ENCODE data around the gene SCGB2B2.
"Not testable (repeated sequence)": the region's sequence is repeated elsewhere in the genome, so short reads cannot be mapped to it uniquely, and the experiment has no call there.

Gene SCGB2B2, protein sequence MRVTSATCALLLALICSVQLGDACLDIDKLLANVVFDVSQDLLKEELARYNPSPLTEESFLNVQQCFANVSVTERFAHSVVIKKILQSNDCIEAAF

GRCh38 chr19:34676697-34677385 lies at the start of gene SCGB2B2:
Gene SCGB2B2, minus strand, starts transcription at chr19:34677159. Its CDS starts 82,596 bp downstream, at chr19:34594563.
- no peak for DNase-seq

GRCh38 chr19:34725400-34725799 lies 48.4 kb upstream of the SCGB2B2 start:
- no peak for DNase-seq

DNA sequence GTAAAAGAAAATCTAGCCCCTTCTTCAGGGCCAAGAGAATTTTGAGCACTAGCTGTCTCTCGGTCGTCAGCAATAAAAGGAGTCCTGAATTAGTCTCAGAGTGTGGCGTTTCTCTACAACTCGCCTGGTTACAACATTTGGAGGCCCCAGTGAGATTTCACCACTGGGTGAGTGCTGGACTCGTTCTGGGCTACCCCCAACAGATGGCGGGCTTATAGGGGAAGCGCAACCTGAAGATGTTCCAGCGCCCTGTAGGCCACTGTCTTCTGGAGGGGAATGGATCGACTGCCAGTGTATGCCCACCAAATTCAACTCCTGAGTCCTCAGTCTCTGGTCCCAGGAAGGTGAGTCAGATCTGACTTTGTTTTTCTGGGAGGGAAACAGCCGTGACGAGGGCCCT lies 45.4 kb upstream of the SCGB2B2 start:
- DNase-seq, result no peak

- no peak for DNase-seq
Measured at GRCh38 chr19:34715357-34715756, 38.4 kb upstream of the SCGB2B2 start.

GRCh38 chr19:34713262-34713637 lies 36.3 kb upstream of the SCGB2B2 start:
- no peak for DNase-seq

DNA sequence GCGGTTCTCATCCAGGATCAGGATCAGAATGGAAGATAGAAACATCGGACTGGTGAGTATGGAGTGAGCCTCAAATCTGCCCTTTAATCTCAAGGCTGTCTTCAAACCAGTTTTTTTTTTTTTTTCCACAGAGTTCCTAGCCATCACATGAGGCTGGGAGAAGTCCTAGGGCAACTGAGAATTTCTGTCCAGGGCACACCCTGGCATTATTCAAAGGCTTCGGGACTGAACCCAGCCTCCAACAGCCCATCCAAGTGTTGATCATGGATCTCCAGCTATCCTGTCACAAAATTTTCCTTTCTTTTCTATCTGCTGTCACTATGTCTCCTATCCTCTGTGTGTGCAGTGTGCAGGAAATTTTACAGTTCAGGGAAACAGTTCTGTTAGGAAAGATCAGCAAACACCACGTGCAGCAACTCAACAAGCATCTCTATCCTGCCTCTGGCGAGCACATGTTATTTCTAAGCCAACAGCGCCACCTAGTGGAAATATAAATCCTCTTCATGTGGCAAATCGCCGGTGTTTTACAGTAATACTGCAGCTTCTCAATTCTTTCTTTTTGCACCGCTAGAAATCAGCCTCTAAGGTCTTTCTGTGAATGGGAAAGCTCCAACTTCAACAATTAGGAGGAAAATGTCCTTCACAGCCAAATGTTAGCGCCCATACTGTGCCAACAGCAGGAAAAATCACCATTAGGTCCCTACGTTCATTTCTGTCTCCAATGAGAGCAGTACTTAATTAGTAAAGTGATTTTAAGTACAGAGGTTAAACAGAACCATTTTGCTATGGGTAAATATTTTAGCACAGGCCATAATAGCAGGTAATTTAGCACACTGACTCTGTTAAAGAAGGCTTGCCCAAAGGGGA lies 35.7 kb upstream of the SCGB2B2 start:
- no peak for DNase-seq

DNA sequence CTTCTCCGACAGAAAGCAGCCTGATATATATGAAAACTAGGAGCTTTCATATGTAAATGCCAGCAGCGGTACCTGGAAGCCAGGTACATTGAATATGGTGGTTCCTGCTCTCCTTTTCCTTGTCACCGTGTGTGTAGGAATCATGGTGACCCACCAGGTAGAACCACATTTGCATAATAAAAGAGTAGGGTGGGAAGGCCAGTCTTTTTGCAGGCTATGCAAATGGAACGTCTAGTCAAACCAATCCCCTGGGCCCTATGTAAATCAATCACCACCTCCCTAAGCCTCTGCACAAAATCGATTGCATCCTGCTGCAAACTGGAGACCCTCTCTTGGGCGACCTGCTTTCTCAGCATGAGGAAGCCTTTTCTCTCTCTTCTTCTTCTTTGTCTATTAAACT lies 34.9 kb upstream of the SCGB2B2 start:
- no peak for DNase-seq

DNA sequence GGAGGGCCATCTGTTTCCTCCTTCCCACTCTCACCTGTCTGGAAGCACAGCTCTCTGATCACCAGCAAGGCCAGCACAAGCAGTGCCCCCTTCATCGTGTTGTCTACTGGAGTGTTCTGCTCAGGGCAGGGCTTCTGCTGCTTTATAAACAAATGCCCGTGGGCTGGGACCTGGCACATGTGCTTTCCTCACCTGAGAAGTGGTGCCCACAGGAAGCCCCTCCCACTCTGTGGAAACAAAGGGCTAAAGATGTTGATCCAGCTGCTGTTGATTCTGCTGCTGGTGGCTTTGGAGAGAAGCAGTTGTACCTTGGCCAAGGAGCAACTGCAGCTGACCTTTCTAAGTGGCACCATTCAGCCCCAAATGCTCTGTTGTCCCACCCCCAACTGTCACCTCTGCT lies 30.7 kb upstream of the SCGB2B2 start:
- no peak for DNase-seq

DNA sequence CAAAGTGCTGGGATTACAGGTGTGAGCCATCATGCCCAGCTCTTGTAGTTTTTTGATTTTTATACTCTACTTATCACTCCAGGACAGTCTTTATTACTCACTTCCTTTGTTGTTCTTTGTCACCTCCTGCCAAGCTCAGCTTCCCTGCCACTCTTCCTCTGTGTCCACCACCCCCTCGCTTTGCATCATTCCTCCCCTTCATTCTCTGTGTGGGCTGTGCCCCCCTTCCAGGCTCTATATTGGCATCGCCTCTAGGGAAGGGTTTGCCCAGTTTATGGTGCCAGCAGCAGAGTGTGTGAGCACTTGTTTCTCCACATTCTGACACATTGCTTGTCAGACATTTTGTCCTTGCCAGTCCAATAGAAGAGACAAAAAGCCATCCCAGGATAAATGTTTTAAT lies 15.6 kb upstream of the SCGB2B2 start:
- no peak for DNase-seq

DNA sequence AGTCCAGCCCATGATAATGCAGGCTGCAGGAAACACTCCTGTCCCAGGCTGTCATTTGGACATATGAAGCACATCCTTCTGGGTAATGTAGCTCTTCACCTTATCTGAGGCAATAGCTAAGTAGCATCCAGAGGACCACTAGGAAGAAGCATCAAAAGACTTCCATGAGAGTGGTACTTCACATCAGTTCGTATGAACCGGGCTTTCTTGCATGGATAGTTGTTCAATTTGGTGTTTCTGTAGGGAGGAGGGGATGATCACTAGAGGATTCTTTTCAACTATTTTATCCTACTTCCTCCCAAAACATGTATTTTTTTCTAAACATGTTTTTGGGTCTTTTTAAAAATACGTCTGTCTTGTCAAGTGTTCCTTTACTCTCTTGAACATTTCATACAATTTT lies 13.4 kb upstream of the SCGB2B2 start:
- no peak for DNase-seq

DNA sequence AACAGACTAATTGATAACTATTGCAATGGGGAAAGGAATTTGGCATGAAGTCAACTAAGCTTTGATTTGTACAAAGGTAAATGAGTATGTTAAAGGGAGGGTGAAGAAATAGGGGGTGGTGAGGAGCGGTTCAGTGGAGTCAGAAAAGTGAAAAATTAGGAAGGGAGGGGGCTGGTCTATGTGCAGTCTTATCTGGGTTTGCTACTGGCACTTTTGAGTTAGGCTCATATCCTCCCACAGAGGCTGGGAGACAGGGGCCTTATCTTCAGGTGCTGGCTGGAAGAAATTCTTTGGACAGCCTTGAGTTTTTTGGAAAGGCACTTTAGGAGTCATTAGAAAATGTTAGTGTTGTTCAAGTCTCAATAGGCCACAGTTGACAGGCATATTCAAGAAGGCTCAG lies 11.6 kb upstream of the SCGB2B2 start:
- no peak for DNase-seq

DNA sequence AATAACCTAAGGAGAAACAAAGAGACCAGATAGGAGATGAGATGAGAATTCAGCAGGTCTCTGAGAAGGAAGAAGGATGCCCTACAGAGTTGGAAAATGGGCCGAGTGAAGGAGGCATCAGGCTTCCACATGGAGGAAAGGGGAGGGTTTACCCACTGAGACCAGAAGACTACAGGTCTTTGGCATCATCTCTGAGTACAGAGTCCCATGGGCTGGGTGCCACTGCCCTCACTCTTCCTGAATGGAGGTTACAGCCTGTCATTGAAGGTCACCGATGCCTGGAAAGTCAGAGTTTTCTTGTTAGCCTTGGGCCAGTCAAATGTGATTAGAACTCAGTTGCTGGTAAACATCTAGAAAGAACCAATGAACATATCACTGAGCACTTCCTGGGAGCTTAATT lies 10.4 kb upstream of the SCGB2B2 start:
- no peak for DNase-seq

- DNase-seq, result no peak
Measured at GRCh38 chr19:34686455-34686854, 9.5 kb upstream of the SCGB2B2 start.

GRCh38 chr19:34685266-34685665 lies 8.3 kb upstream of the SCGB2B2 start:
- DNase-seq, result not testable (repeated sequence)

DNA sequence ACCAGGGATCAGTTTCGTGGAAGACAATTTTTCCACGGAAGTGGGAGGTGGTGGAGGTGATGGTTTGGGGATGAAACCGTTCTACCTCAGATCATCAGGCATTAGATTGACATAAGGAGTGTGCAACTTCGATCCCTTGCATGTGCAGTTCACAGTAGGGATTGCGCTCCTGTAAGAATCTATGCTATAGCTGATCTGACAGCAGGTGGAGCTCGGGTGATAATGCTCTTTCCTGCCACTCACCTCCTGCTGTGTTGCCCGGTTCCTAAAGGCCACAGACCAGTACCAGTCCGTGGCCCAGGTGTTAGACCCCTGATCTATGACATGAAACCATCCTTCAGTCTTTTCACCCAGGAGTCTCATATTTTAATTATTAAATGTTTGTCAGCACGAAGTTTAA lies 4.5 kb upstream of the SCGB2B2 start:
- DNase-seq, result no peak

DNA sequence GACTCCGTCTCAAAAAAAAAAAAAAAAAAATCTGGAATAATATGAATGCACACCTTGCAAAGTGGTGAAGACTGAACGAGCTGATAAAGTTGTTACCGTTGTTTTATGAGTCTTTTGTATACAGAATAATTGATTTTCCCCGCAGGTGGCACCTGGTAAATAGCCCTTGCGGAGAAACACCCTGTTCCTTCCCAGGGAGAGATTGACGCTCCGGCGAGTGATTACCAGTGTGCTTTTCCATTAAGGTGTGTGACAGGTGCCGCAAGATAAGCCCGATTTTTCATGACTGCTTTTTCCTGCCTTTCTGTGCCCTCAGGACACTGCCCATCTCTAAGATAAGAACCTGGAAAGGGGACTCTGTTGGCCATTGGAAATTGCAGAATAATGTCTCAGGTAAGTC lies 1.5 kb upstream of the SCGB2B2 start:
- no peak for DNase-seq

DNA sequence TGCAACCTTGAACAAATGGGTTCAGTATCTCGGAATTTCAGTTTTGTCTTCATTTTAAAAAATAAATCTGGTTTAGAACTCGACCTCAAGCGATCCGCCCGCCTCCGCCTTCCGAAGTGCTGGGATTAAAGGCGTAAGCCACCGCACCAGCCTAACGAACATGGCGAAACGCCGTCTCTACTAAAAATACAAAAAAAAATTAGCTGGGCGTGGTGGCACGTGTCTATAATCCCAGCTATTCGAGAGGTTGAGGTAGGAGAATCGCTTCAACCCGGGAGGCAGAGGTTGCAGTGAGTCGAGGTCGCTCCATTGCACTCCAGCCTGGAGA lies 1.1 kb upstream of the SCGB2B2 start:
- no peak for DNase-seq

GRCh38 chr19:34677386-34678084 lies 576 bp upstream of the SCGB2B2 start, which contains the start of gene ZNF302:
Gene ZNF302, plus strand, starts transcription at chr19:34677678. Its CDS starts 1,127 bp downstream, at chr19:34678805.
- peak; percentile 98 for DNase-seq

DNA sequence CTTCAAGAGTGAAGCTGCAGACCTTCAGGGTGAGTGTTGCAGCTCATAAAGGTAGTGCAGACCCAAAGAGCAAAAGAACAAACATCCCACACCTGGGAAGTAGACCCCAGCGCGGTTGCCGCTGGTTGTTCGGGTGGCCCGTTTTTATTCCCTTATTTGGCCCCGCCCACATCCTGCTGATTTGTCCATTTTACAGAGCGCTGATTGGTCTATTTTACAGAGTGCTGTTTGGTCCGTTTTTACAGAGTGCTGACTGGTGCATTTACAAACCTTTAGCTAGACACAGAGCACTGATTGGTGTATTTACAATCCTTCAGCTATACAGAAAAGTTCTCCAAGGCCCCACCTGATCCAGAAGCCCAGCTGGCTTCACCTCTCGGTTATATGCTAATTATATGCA lies 1.0 kb downstream of the SCGB2B2 start:
- DNase-seq, result no peak

GRCh38 chr19:34675250-34675649 lies 1.7 kb downstream of the SCGB2B2 start:
- DNase-seq, result no peak

- DNase-seq, result no peak
Measured at GRCh38 chr19:34673590-34673989, 3.4 kb downstream of the SCGB2B2 start.

DNA sequence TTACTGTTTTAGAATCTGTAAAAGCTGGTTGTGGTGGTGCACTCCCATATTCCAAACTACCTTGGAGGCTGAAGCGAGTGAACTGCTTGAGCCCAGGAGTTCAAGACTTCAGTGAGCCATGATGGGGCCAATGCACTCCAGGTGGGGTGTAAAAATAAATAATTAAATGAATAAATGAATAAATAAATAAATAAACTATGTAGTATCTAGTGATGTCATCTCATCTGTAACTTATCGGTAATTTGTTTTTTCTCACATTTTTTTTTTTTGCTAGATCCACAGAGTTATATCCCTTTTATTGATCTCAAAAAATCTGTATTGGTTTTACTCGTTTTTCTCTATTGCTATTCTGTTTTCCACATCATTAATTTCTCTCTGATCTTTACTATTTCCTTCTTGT lies 5.0 kb downstream of the SCGB2B2 start:
- DNase-seq, result no peak

DNA sequence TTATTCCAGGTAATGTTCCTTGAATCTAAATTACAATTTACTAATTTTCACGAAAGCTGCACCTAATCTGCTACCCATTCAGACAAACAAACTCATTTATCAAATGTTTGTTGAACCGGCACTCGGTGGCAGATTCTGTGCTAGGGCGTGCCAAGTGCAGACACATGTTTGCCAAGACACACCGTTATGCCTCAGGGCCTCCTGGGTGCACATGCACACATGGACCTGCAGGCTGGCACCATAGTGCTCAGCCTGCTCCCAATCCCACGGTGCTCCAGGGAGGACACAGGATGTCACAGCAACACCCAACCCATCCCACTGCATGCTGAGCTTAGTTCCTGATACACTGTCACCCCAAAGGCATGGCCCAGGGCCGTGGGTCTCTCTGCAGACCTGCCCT lies 7.7 kb downstream of the SCGB2B2 start:
- no peak for DNase-seq

DNA sequence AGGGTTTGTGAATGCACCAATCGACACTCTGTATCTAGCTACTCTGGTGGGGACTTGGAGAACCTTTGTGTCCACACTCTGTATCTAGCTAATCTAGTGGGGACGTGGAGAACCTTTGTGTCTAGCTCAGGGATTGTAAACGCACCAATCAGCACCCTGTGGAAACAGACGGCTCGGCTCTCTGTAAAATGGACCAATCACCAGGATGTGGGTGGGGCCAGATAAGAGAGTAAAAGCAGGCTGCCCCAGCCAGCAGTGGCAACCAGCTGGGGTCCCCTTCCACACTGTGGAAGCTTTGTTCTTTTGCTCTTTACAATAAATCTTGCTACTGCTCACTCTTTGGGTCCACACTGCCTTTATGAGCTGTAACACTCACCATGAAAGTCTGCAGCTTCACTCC lies 8.3 kb downstream of the SCGB2B2 start:
- DNase-seq, result not testable (repeated sequence)
